Measurements from ENCODE around the gene CTBP2. TPM values are rescaled to one million over a fixed set of nuclear protein-coding genes. Genes with fewer than 3 reads are reported as not detected.

The CTBP2 gene
- total and polyA plus RNA-seq, 8 donors, result 21.4 to 60.8 (median 31.1) TPM

DNA sequence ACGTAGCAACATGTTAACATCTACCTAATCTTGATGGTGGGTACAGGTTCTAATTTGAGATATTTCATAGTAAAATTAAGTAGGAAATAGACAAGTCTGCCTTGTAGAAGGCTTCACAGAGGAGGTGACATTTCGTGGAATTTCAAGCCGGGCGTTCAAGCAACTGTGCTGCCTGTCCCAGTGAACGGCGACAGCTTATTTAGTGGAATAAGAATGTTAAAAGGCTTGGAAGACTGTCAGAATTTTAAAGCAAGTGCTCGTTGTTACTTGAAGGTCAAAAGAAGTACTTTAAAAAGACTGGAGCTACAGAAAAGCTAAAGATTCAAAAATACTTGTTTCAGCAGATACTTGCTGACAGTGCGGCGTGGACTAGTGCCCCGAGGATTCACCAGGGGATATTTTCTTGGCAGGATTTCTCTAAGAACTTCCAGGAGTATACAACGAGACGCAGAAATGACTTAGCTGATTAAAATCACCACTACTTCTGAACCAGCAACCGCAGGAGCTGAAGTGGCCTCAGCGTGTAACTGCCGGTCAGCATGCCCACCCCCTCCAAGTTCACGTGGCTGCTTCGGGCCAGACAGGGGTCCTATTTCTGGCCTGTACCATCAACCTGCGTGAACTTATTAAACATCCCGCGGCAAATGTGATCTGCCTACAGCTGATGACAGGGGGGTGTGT, 46.5 kb downstream of the CTBP2 start:
- ATAC-seq, result no peak
- peak overlapping the region in 3 of 4 donors; percentile 59 to 79 (median 64) for H3K27ac ChIP-seq

DNA sequence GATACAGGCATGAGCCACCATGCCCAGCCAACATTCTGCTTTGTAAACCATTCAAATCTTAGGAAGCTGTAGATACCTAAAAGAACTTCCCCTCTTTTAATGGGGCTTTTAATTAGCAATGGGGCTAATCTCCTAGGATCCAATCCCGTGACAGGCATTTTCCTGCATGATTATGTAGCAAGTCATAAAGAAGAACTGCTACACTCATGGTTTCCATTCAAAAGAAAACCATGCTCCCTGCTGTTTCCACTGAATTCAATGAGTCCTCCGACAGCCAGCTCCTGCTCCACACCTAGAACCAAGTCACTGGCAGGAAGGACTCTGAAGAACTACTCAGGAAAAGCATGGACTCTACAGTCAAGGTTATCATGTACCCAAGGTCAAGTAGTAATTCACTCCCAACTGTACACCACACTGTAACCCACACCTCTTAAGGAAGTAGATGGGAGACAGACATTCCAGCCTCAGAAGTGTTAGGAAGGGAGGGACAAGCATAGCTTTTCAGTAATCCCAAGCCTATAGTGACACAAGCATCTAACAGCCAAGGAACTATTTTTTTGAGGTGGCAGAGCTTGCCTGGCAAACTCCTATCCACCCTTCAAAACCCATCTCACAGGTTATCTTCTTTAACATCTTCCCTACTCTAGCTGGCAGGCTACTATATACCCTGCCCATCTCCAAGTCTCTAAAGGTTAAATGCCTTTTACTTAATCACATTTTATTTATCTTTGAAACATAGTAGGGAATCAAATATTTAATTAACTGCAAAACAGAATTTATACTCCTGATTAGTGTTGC, 47.5 kb downstream of the CTBP2 start:
- no peak for DNase-seq

More for the DNA sequence above, 46.5 kb downstream of the CTBP2 start:
- Histone ChIP-seq H3K36me3 (no peaks in the 10 kb centered on the region), H3K4me3 (no peak overlapping the region), H3K27me3 (no peaks in the 10 kb centered on the region), H3K4me1 (peaks cover 43 to 56% (median 55%) of the 10 kb centered on the region in 3 donors), H3K9me3 (no peaks in the 10 kb centered on the region)
- TF ChIP-seq, protein P1, sequence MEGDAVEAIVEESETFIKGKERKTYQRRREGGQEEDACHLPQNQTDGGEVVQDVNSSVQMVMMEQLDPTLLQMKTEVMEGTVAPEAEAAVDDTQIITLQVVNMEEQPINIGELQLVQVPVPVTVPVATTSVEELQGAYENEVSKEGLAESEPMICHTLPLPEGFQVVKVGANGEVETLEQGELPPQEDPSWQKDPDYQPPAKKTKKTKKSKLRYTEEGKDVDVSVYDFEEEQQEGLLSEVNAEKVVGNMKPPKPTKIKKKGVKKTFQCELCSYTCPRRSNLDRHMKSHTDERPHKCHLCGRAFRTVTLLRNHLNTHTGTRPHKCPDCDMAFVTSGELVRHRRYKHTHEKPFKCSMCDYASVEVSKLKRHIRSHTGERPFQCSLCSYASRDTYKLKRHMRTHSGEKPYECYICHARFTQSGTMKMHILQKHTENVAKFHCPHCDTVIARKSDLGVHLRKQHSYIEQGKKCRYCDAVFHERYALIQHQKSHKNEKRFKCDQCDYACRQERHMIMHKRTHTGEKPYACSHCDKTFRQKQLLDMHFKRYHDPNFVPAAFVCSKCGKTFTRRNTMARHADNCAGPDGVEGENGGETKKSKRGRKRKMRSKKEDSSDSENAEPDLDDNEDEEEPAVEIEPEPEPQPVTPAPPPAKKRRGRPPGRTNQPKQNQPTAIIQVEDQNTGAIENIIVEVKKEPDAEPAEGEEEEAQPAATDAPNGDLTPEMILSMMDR (IDR thresholded peaks at IDR 0.05), result no peak
- FAIRE-seq, result no peak
- intact Hi-C loops (cut with DNase I), result no loop called here
- no peak for DNase-seq
- 44 to 46% methylated on average over 20 of the region's 20 CpGs for WGBS, 2 donors

DNA sequence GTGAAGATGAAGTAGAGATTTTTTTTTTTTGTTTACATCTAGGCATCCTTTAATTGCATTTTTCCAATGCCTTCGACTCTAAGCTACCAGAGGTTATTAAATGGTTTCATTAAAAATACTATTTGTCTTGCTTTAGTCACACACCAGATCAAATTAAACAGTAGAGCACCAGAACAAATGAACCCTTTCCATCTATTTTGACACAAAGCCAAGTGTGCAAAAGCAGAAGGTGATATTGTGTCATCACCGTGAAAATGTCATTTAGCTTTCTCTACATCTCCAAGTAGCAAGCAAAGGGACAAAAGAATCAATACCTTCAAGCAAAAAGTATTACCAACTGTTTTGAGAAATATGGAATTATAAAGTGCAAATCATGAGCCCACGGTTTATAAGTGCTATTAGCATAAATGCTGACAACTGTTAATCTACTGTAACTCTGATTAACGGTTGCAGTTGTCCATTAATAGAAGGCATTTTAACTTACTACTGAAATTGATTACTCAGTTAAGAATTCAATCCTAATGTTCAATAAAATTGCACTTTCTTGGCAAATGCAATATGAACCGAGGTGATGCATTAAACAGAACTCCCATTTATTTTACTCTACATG, 49.1 kb downstream of the CTBP2 start:
- Histone ChIP-seq H3K9me3 (no peaks in the 10 kb centered on the region), H3K36me3 (no peaks in the 10 kb centered on the region), H3K27me3 (no peaks in the 10 kb centered on the region), H3K4me3 (no peak overlapping the region), H3K4me1 (peaks cover 34 to 43% (median 42%) of the 10 kb centered on the region in 3 donors), H3K27ac (no peak overlapping the region)
- FAIRE-seq (no peak), ATAC-seq (no peak), DNase-seq (no peak)
- intact Hi-C loops (cut with DNase I), result no loop called here
- TF ChIP-seq, protein P1 (IDR thresholded peaks at IDR 0.05), result no peak
- WGBS, 2 donors, result 29 to 33% methylated on average over 5 of the region's 5 CpGs

More for the DNA sequence above, 47.5 kb downstream of the CTBP2 start:
- no peaks in the 10 kb centered on the region for H3K36me3 ChIP-seq
- ATAC-seq (no peak), FAIRE-seq (no peak)
- peaks cover 41 to 54% (median 49%) of the 10 kb centered on the region in 3 donors for H3K4me1 ChIP-seq
- WGBS, 2 donors, result 81 to 86% methylated on average over 2 of the region's 2 CpGs
- TF ChIP-seq, protein P1 (IDR thresholded peaks at IDR 0.05), result no peak
- intact Hi-C loops (cut with DNase I), result no loop called here
- no peak overlapping the region for H3K4me3 ChIP-seq
- no peak overlapping the region for H3K27ac ChIP-seq
- H3K27me3 ChIP-seq, result no peaks in the 10 kb centered on the region
- no peaks in the 10 kb centered on the region for H3K9me3 ChIP-seq

DNA sequence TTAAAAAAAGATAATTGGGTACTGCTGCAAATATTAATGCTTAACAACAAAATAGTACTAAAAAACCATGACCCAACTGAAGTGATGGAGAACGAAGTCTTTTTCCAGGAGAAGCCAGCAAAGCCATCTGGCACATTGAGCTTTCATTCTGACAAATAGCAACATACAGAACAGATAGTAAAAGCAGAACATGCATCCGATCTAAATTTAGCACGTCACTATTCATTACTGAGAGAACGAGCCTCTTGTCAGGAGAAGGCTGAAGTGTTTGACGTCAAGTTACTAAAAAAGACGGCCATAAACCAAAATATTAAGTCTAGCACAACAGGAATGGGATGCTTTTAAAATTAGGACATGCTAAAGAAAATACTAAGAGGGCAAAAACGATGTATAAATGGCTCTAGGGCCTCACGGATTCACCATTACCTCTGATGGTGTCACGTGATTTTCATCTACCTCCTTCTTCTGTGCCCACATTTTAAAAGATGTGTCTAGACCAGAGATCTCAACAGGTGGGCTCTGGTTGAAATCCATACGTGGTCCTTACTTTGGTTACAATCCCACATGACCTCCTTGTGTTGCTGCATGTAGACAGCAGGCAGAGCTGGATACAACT, 52.3 kb downstream of the CTBP2 start:
- H3K36me3 ChIP-seq, result no peaks in the 10 kb centered on the region
- WGBS, 2 donors, result 95 to 96% methylated on average over 10 of the region's 10 CpGs
- no peak overlapping the region for H3K4me3 ChIP-seq
- TF ChIP-seq, protein P1 (IDR thresholded peaks at IDR 0.05), result no peak
- intact Hi-C loops (cut with DNase I), result no loop called here
- FAIRE-seq, result no peak
- ATAC-seq, result no peak
- no peak overlapping the region for H3K27ac ChIP-seq
- H3K27me3 ChIP-seq, result no peaks in the 10 kb centered on the region
- peaks cover 32 to 35% (median 34%) of the 10 kb centered on the region in 3 donors for H3K4me1 ChIP-seq
- DNase-seq, result no peak
- no peaks in the 10 kb centered on the region for H3K9me3 ChIP-seq
